Measurements from ENCODE around the gene SARS2.
"Not testable (repeated sequence)": the region's sequence is repeated elsewhere in the genome, so short reads cannot be mapped to it uniquely, and the experiment has no call there.

Gene SARS2

GRCh38 chr19:38929929-38930775 is at the start of gene SARS2:
Gene SARS2, minus strand, starts transcription at chr19:38930763. Its CDS starts 27 bp downstream, at chr19:38930736.
- peak in 1 of 2 donors; percentile 0 for ATAC-seq

GRCh38 chr19:38979812-38980211 is 49.2 kb upstream of the SARS2 start:
- ATAC-seq: no peak

- ATAC-seq: no peak
These were observed 47.7 kb upstream of the SARS2 start for GRCh38 chr19:38978326-38978689.

- ATAC-seq: peak; percentile 93 to 95
These were observed 47.1 kb upstream of the SARS2 start for GRCh38 chr19:38977445-38978325.

- ATAC-seq: no peak
These were observed 45.3 kb upstream of the SARS2 start for GRCh38 chr19:38975861-38976271.

- ATAC-seq: no peak
These were observed 44.8 kb upstream of the SARS2 start, which contains the start of gene FBXO17 for GRCh38 chr19:38975214-38975860. Gene FBXO17, minus strand, starts transcription at chr19:38975742. Its CDS starts 25,423 bp downstream, at chr19:38950319.

GRCh38 chr19:38974624-38975213 is 44.2 kb upstream of the SARS2 start:
- no peak for ATAC-seq

GRCh38 chr19:38971672-38972071 is 41.1 kb upstream of the SARS2 start:
- no peak for ATAC-seq

- no peak for ATAC-seq
These were observed 40.3 kb upstream of the SARS2 start for GRCh38 chr19:38970664-38971532.

- ATAC-seq: not testable (repeated sequence)
These were observed 35.6 kb upstream of the SARS2 start for GRCh38 chr19:38966149-38966548.

GRCh38 chr19:38964738-38965137 is 34.2 kb upstream of the SARS2 start:
- no peak for ATAC-seq

GRCh38 chr19:38959618-38960017 is 29.1 kb upstream of the SARS2 start:
- no peak for ATAC-seq

GRCh38 chr19:38958301-38958700 is 27.7 kb upstream of the SARS2 start:
- no peak for ATAC-seq

GRCh38 chr19:38956264-38956663 is 25.7 kb upstream of the SARS2 start:
- ATAC-seq: no peak

GRCh38 chr19:38953677-38954076 is 23.1 kb upstream of the SARS2 start:
- no peak for ATAC-seq

- no peak for ATAC-seq
These were observed 22.0 kb upstream of the SARS2 start for GRCh38 chr19:38952395-38953165.

- no peak for ATAC-seq
These were observed 20.6 kb upstream of the SARS2 start for GRCh38 chr19:38951187-38951586.

- ATAC-seq: peak; percentile 91 to 93
These were observed 19.2 kb upstream of the SARS2 start for GRCh38 chr19:38949580-38950367.

GRCh38 chr19:38946229-38947010 is 15.9 kb upstream of the SARS2 start:
- ATAC-seq: no peak
